Vagina (tissue), 2 donors: Measurements from ENCODE around the gene PSG6.
"Not testable (repeated sequence)": the region's sequence is repeated elsewhere in the genome, so short reads cannot be mapped to it uniquely, and the experiment has no call there.

Experiments used
- POLR2AphosphoS5 ChIP-seq, 2 donors: sonication (generic); formaldehyde crosslinking; IDR thresholded peaks; one replicate each; pipeline ENCODE4 v1.9.0; 2017; ENCODE audit warnings: antibody characterized with exemption in 2 of 2, mild to moderate bottlenecking in 2 of 2, low read depth in 1 of 2; ENCODE audit not compliant: insufficient read depth in 1 of 2
- TF ChIP-seq, protein P1 (sequence below), 3 experiments: fragments of 450-650 bp in 2 of 3; fragments of 200-600 bp in 1 of 3; sonication (generic) in 1 of 3; IDR thresholded peaks; one replicate each; pipeline ENCODE4 v1.5.1; 2017 to 2019; ENCODE audit warnings: antibody characterized with exemption in 3 of 3, mild to moderate bottlenecking in 2 of 3, moderate library complexity in 2 of 3

DNA sequence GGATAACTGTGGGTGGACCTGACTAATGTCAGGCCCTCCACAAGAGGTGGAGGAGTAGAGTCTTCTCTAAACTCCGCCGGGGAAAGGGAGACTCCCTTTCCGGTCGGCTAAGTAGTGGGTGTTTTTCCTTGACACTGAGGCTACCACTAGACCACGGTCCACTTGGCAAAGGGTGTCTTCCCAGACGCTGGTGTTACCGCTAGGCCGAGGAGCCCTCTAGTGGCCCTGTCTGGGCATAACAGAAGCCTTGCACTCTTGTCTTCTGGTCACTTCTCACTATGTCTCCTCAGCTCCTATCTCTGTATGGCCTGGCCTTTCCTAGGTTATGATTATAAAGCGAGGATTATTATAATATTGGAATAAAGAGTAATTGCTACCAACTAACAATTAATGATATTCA lies 5.4 kb upstream of the PSG6 start:
- TF ChIP-seq, protein P1, sequence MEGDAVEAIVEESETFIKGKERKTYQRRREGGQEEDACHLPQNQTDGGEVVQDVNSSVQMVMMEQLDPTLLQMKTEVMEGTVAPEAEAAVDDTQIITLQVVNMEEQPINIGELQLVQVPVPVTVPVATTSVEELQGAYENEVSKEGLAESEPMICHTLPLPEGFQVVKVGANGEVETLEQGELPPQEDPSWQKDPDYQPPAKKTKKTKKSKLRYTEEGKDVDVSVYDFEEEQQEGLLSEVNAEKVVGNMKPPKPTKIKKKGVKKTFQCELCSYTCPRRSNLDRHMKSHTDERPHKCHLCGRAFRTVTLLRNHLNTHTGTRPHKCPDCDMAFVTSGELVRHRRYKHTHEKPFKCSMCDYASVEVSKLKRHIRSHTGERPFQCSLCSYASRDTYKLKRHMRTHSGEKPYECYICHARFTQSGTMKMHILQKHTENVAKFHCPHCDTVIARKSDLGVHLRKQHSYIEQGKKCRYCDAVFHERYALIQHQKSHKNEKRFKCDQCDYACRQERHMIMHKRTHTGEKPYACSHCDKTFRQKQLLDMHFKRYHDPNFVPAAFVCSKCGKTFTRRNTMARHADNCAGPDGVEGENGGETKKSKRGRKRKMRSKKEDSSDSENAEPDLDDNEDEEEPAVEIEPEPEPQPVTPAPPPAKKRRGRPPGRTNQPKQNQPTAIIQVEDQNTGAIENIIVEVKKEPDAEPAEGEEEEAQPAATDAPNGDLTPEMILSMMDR (IDR thresholded peaks at IDR 0.05), result not testable (repeated sequence)
- not testable (repeated sequence) for TF ChIP-seq POLR2AphosphoS5 (IDR thresholded peaks at IDR 0.05; ENCODE audit: insufficient read depth in 1 of 2, low read depth in 1 of 2)
